Central memory CD8-positive, alpha-beta T cell (primary cell): ENCODE data around the gene ANO10.
A peak's percentile ranks its signal among the peaks of the same experiment; 100 is the strongest.
"Not testable (repeated sequence)": the region's sequence is repeated elsewhere in the genome, so short reads cannot be mapped to it uniquely, and the experiment has no call there.

Experiments used
- ATAC-seq: fragments of 150-1000 bp; cut with Tn5 transposase; replicated peaks from 2 replicates; pipeline ENCODE4 v1.10.0; 2022; ENCODE audit warnings: mild to moderate bottlenecking, moderate FRiP score, moderate number of reproducible peaks; ENCODE audit not compliant: poor library complexity, severe bottlenecking; ENCODE audit errors: extremely low read depth
- DNase-seq, 2 donors: peaks; one replicate each; pipeline ENCODE4 v3.0.0; 2021; ENCODE audit warnings: low spot score in 2 of 2
- H3K27ac Mint-ChIP-seq: one replicate; pipeline ENCODE4 v1.8.0; 2022; ENCODE audit warnings: low read depth, mild to moderate bottlenecking, moderate library complexity, mixed read lengths
- H3K27me3 Mint-ChIP-seq: one replicate; pipeline ENCODE4 v1.8.0; 2022; ENCODE audit warnings: mixed read lengths
- H3K36me3 Mint-ChIP-seq: one replicate; pipeline ENCODE4 v1.8.0; 2022; ENCODE audit warnings: mild to moderate bottlenecking, moderate library complexity, mixed read lengths; ENCODE audit not compliant: insufficient read depth
- H3K4me1 Mint-ChIP-seq: one replicate; pipeline ENCODE4 v1.8.0; 2022; ENCODE audit warnings: mixed read lengths
- H3K4me3 Mint-ChIP-seq: one replicate; pipeline ENCODE4 v1.8.0; 2022; ENCODE audit warnings: mild to moderate bottlenecking, moderate library complexity, mixed read lengths
- H3K9me3 Mint-ChIP-seq: one replicate; pipeline ENCODE4 v1.8.0; 2022; ENCODE audit warnings: mixed read lengths

The ANO10 gene

GRCh38 chr3:43496740-43497375, 125.0 kb downstream of the ANO10 start:
- Mint-ChIP-seq H3K27me3 (no peaks in the 10 kb centered on the region), H3K4me3 (no peak overlapping the region), H3K36me3 (no peaks in the 10 kb centered on the region), H3K27ac (peak overlapping the region; percentile 8), H3K9me3 (no peaks in the 10 kb centered on the region), H3K4me1 (peaks cover 33% of the 10 kb centered on the region)
- ATAC-seq (no peak), DNase-seq (no peak)

GRCh38 chr3:43492932-43493331, 128.9 kb downstream of the ANO10 start:
- H3K27ac Mint-ChIP-seq, DNase-seq, H3K9me3 Mint-ChIP-seq, H3K4me3 Mint-ChIP-seq, H3K27me3 Mint-ChIP-seq, ATAC-seq, H3K36me3 Mint-ChIP-seq: not testable (repeated sequence)
- peaks cover 21% of the 10 kb centered on the region for H3K4me1 Mint-ChIP-seq

GRCh38 chr3:43491807-43492206, 130.0 kb downstream of the ANO10 start:
- H3K27ac Mint-ChIP-seq: peak overlapping the region; percentile 44
- not testable (repeated sequence) for H3K4me3 Mint-ChIP-seq, ATAC-seq, H3K36me3 Mint-ChIP-seq, DNase-seq, H3K9me3 Mint-ChIP-seq, H3K27me3 Mint-ChIP-seq
- peaks cover 21% of the 10 kb centered on the region for H3K4me1 Mint-ChIP-seq

GRCh38 chr3:43490640-43491185, 131.1 kb downstream of the ANO10 start:
- Mint-ChIP-seq H3K4me1 (peaks cover 21% of the 10 kb centered on the region), H3K27ac (no peak overlapping the region), H3K27me3 (no peaks in the 10 kb centered on the region), H3K9me3 (no peaks in the 10 kb centered on the region), H3K36me3 (no peaks in the 10 kb centered on the region), H3K4me3 (no peak overlapping the region)
- DNase-seq (no peak), ATAC-seq (no peak)

GRCh38 chr3:43489930-43490329, 131.9 kb downstream of the ANO10 start:
- H3K36me3 Mint-ChIP-seq: no peaks in the 10 kb centered on the region
- H3K4me3 Mint-ChIP-seq: no peak overlapping the region
- ATAC-seq (no peak), DNase-seq (no peak)
- no peaks in the 10 kb centered on the region for H3K9me3 Mint-ChIP-seq
- H3K4me1 Mint-ChIP-seq: peaks cover 21% of the 10 kb centered on the region
- H3K27ac Mint-ChIP-seq: no peak overlapping the region
- H3K27me3 Mint-ChIP-seq: no peaks in the 10 kb centered on the region

- Mint-ChIP-seq H3K27ac (no peak overlapping the region), H3K4me1 (peaks cover 23% of the 10 kb centered on the region), H3K27me3 (no peaks in the 10 kb centered on the region), H3K36me3 (no peaks in the 10 kb centered on the region), H3K9me3 (peaks cover 7% of the 10 kb centered on the region), H3K4me3 (no peak overlapping the region)
- no peak for ATAC-seq
- DNase-seq: no peak
Observed at GRCh38 chr3:43485931-43486330, 135.9 kb downstream of the ANO10 start.

GRCh38 chr3:43484926-43485488, 136.8 kb downstream of the ANO10 start:
- Mint-ChIP-seq H3K27ac (no peak overlapping the region), H3K36me3 (no peaks in the 10 kb centered on the region), H3K4me3 (no peak overlapping the region), H3K9me3 (peaks cover 9% of the 10 kb centered on the region), H3K27me3 (no peaks in the 10 kb centered on the region), H3K4me1 (peaks cover 20% of the 10 kb centered on the region)
- DNase-seq (no peak), ATAC-seq (no peak)

GRCh38 chr3:43481375-43481774, 140.4 kb downstream of the ANO10 start:
- no peak overlapping the region for H3K4me3 Mint-ChIP-seq
- peaks cover 4% of the 10 kb centered on the region for H3K36me3 Mint-ChIP-seq
- DNase-seq (no peak), ATAC-seq (no peak)
- H3K4me1 Mint-ChIP-seq: peaks cover 54% of the 10 kb centered on the region
- no peaks in the 10 kb centered on the region for H3K27me3 Mint-ChIP-seq
- H3K9me3 Mint-ChIP-seq: peaks cover 13% of the 10 kb centered on the region
- H3K27ac Mint-ChIP-seq: no peak overlapping the region

- not testable (repeated sequence) for DNase-seq, H3K27me3 Mint-ChIP-seq, H3K4me3 Mint-ChIP-seq, ATAC-seq, H3K36me3 Mint-ChIP-seq
- Mint-ChIP-seq H3K9me3 (peaks cover 13% of the 10 kb centered on the region), H3K4me1 (peaks cover 56% of the 10 kb centered on the region), H3K27ac (peak overlapping the region; percentile 97)
Observed at GRCh38 chr3:43478839-43479238, 143.0 kb downstream of the ANO10 start.

- H3K4me3 Mint-ChIP-seq: peak overlapping the region; percentile 25
Observed at GRCh38 chr3:43478118-43478785, 143.6 kb downstream of the ANO10 start.

GRCh38 chr3:43477600-43477999, 144.2 kb downstream of the ANO10 start:
- peak; percentile 99 for ATAC-seq
- H3K36me3 Mint-ChIP-seq: peaks cover 4% of the 10 kb centered on the region
- peak; percentile 39 to 73 for DNase-seq
- H3K27ac Mint-ChIP-seq: peak overlapping the region; percentile 97
- H3K4me1 Mint-ChIP-seq: peaks cover 57% of the 10 kb centered on the region
- H3K9me3 Mint-ChIP-seq: peaks cover 12% of the 10 kb centered on the region
- H3K27me3 Mint-ChIP-seq: no peaks in the 10 kb centered on the region
- peak overlapping the region; percentile 25 for H3K4me3 Mint-ChIP-seq

More at GRCh38 chr3:43478118-43478785, 143.6 kb downstream of the ANO10 start:
- DNase-seq (no peak), ATAC-seq (peak; percentile 20)
- peaks cover 59% of the 10 kb centered on the region for H3K4me1 Mint-ChIP-seq
- peaks cover 4% of the 10 kb centered on the region for H3K36me3 Mint-ChIP-seq
- H3K27ac Mint-ChIP-seq: peak overlapping the region; percentile 97
- H3K27me3 Mint-ChIP-seq: no peaks in the 10 kb centered on the region
- H3K9me3 Mint-ChIP-seq: peaks cover 13% of the 10 kb centered on the region

GRCh38 chr3:43473737-43474136, 148.1 kb downstream of the ANO10 start:
- H3K36me3 Mint-ChIP-seq: peaks cover 4% of the 10 kb centered on the region
- H3K27ac Mint-ChIP-seq: peak overlapping the region; percentile 41
- no peak overlapping the region for H3K4me3 Mint-ChIP-seq
- no peak for DNase-seq
- ATAC-seq: no peak
- H3K4me1 Mint-ChIP-seq: peaks cover 41% of the 10 kb centered on the region
- no peaks in the 10 kb centered on the region for H3K9me3 Mint-ChIP-seq
- H3K27me3 Mint-ChIP-seq: no peaks in the 10 kb centered on the region

- ATAC-seq (no peak), DNase-seq (no peak)
- H3K27me3 Mint-ChIP-seq: no peaks in the 10 kb centered on the region
- peaks cover 4% of the 10 kb centered on the region for H3K36me3 Mint-ChIP-seq
- peak overlapping the region; percentile 41 for H3K27ac Mint-ChIP-seq
- no peak overlapping the region for H3K4me3 Mint-ChIP-seq
- no peaks in the 10 kb centered on the region for H3K9me3 Mint-ChIP-seq
- H3K4me1 Mint-ChIP-seq: peaks cover 36% of the 10 kb centered on the region
Observed at GRCh38 chr3:43473244-43473643, 148.6 kb downstream of the ANO10 start.
